B cell (primary cell): ENCODE measurements around the gene AZIN2.

ENCODE experiments used
- EZH2 ChIP-seq: IDR thresholded peaks from 2 replicates; pipeline ENCODE4 v1.6.1; 2012; ENCODE audit warnings: borderline replicate concordance, low read depth, mild to moderate bottlenecking, moderate library complexity, low read length; ENCODE audit not compliant: insufficient read depth, poor library complexity, severe bottlenecking
- TF ChIP-seq, protein P1 (sequence below): fragments of 200-600 bp; IDR thresholded peaks from one replicate; pipeline ENCODE4 v1.8.0; 2022; ENCODE audit warnings: antibody characterized with exemption, mild to moderate bottlenecking

DNA sequence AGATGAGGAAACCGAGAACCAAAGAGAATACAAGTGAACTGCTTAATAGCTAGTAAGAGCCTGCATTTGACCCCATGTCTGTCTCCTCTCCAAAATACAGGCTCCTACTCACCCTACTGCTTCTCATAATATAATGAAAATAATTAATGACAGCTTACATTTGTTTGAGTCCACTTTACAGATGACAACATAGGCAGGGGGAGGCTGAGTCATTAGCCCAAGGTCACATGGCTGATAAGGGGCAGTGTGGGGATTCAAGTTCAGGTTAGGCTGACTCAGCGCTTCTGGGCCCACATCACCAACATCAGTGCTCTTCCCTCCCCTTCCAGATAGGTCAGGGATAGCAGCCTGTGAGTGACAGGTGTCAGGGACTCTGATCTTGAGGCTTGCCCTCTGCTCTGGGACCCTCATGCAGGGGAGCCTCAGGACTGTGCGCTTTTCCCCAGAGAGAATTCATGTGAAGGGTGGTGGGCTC lies 16.2 kb downstream of the AZIN2 start:
- TF ChIP-seq, protein P1, sequence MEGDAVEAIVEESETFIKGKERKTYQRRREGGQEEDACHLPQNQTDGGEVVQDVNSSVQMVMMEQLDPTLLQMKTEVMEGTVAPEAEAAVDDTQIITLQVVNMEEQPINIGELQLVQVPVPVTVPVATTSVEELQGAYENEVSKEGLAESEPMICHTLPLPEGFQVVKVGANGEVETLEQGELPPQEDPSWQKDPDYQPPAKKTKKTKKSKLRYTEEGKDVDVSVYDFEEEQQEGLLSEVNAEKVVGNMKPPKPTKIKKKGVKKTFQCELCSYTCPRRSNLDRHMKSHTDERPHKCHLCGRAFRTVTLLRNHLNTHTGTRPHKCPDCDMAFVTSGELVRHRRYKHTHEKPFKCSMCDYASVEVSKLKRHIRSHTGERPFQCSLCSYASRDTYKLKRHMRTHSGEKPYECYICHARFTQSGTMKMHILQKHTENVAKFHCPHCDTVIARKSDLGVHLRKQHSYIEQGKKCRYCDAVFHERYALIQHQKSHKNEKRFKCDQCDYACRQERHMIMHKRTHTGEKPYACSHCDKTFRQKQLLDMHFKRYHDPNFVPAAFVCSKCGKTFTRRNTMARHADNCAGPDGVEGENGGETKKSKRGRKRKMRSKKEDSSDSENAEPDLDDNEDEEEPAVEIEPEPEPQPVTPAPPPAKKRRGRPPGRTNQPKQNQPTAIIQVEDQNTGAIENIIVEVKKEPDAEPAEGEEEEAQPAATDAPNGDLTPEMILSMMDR: no peak
- no peak for TF ChIP-seq EZH2
